NCI-H1417 treated with DMSO at 0.1 percent for 48 hours (cell line): ENCODE results near the gene FRMD1.

ENCODE experiments used
- DNase-seq: peaks from one replicate; lab custom pipeline; 2025; lab: John Stamatoyannopoulos, UW

The FRMD1 gene

DNA sequence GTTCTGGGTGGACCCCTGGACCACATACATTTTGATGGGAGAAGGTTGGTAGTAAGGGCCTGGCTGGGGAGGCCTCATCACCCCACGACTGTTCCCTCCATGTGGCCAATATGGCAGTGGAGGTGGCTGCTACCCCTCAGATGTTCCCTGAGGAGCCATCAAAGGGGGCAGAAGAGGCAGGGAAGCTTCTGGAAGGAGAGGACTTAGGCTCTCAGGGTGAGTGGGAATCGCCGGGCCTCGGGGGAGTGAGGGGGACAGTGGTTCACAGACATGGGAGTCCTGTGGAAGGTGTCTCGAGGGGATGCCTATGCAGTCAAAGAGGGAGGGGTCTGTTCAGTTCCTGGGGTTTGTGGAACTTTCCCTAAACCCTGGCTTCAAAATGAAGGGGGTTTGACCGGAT lies 32.9 kb upstream of the FRMD1 start:
- no peak for DNase-seq

DNA sequence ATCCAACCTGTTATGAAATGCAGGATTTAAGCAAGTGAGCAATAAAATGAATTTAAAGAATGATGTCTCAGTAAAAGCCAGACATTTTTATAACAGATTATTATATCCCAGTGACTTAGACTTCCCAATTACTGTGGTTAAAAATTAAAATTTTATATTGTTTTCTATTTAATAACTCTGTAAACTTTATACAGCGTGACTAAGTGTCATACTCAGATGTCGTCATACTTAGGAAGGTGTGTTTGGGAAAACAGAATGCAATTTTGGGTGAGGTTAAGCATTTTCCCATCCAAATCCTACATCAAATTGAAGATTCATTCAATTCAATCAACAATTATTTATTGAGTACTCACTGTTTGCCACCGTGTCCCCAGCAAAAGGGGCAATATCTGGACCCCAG lies 31.4 kb upstream of the FRMD1 start:
- DNase-seq = no peak

DNA sequence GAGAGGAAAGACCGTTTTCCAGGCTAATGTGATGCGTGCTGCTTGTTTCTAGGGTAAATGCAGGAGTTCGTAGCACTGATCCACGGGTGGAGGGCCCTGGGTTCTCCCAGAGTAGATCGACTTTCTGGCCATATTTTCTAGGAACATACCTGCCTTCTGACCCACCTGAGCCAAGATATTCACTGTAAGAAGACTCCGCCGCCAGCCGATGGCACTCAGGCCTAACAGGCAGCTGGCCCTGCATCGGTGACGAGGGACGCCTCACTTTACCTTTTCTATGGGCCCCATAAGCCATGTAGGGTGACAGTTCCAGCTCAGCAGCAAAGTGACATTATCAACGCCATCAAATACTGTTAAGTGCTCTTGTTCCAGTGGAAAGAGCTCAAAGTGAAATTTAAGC lies 30.2 kb upstream of the FRMD1 start:
- DNase-seq = no peak

DNA sequence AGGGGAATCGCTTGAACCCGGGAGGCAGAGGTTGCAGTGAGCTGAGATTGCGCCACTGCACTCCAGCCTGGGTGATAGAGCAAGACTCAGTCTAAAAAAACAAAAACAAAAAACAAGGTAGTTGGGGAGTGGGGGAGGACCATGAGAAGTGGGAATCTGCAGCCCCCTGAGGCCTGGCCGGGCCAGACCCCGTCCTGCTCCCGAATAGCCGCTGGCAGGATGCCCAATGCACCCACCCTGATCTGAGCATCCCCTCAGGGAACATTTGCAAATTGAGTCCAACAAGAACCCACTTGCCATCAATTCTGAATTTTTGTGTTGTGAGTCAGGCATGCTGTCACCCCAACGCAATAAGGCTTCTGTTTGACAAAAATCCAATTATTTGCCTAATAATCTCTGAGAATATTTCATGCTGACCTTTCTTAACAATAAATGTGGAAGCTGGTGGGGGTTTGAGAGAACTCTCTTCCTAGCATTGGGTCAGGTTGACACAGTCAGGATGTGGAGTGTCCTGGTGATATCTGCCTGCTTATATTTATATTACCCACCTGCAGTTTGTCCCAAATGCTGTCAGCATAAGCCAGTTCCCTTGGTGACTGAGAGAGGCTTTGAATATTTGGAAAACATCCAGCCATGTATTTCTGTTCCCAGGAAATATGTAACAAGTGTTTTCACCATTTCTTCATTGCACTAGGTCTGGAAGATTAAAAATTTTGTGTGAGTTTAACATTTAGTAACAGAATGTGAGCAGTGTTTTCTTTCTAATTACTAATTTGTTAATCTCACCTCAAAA lies 28.4 kb upstream of the FRMD1 start:
- DNase-seq = no peak

DNA sequence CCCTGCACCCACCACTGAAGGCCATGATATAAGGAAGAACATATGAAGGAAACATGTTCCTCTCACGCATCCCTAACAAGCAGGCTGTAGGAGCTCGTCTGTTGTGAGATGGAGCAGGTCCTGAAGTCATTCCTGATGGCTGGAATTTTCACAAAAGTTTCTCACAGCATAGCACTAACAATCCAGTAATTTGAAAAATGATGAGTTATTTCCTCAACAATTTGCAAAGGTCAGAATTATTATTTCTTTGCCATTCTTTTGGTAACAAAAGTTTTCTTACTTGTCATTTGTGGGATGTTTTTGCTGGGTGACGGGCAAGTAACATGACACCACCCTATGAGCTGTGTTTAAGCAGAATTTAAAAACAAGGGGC lies 27.6 kb upstream of the FRMD1 start:
- DNase-seq = no peak

DNA sequence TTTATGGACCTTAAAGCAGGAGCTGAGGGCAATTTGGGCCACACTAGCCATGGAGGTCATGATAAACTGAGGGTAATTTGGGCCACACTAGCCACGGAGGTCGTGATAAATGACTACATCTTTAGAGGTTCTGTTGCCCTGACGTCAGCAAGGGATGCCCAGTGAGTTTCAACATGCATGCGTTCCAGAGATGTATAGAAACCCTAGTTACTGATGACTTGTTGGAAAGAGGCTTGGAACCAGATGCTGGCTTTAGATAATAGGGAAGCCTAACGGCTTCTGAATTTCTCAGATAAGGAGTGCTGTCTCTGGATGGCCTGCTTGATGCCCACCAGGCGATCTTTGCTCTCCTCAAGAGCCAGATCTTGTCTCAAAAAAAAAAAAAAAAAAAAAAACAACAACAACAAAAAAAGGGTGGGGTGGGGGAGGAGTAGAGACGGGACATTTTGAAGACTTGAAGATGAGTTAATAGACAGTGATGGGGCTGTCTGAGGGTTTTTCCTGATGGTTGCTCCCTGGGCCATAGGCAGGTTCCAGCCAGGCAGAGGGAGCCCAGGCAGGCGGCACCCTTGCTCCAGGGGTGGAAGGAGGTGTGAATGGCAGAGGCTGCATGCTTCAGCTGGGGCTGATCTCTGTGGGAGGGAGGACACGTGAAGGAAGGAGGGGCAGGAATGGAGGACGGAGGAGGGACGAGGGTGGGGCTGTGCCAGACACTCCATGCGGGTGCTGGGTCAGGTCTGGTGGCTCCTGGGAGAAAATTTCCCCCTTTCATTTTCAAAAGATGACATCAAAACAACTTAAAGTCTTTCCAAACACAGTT lies 27.0 kb upstream of the FRMD1 start:
- no peak for DNase-seq

DNA sequence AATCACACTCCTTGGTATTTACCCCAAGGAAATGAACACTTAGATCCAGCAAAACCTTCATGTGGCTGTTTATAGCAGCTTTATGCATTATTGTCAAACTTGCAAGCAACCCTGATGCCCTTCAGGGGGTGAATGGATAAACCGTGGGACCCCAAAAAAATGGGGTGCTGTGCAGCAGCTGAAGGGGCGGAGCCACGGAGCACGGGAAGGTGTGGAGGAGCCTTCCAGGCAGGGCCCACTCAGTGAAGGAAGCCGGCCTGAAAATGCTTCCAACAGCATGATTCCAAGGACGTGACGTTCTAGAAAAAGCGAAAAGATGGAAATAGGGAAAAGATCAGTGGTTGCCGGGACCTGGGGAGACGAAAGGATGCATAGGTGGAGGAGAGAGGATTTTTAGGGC lies 25.6 kb upstream of the FRMD1 start:
- DNase-seq = no peak

DNA sequence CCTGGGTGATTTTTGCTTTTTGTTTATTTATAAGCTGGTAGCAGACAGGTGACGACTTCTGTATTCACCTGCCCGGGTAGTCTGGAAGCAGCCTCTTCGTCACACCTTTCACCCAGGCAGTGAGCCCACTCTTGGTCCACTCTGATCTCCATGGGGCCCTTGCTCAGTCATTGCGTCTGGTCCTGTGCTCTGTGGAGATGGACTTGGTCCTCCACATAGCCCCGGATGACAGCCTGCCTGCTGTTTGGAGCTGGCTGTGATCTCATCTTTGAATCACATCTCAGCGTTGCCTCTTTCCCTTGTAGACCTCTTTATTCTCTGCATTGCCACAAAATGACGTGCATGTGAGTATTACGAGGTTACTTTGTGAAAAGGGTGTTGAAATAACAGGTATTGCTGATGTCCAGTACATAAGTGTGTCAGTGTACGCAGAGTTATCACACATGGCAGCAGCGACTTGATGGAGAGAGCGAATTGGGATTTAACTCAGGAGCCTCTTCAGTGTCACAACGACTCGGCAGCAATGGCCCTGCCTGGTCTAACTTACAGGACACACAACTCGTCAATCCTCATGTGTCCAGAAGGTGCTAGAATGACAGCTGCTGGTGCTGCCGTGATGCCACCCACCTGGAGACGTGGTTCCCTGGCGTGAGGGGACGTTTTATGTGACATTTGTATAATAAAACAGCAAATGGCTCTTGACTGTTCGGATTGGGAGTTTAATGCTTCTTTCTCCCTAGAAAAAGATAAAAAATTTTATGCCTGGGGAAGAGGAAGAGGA lies 24.2 kb upstream of the FRMD1 start:
- DNase-seq = no peak

DNA sequence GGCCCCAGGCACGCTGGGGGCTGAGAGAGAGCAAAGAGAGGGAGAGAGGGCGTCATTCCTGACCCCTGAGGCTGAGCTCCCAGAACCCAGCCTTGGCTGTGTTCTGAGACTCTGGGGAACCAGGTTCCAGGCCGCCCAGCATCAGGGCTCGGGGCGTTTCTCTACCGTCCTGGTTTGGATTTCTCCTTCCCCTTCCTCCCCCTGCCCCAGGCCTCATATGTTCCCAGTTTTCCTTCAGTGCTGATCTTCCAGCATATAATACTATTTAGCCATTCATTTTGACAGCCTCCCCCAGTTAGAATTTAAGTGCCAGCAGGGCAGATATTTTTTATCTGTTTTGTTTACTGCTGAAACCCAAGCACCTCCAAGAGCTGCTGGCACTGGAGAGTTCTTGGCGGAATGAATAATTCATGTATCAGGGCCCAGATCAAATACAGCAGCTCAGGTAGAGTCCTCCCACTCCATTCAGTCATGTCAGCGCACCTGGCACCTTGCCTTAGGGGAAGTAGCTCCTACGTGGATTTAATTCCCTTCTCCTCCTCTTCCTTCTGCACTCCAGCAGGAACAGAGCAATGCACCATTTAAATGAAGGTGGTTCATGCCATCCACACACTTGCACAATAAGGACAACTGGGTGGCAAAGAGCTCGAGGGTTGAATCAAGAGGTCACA lies 23.4 kb upstream of the FRMD1 start:
- DNase-seq = peak; percentile 51

DNA sequence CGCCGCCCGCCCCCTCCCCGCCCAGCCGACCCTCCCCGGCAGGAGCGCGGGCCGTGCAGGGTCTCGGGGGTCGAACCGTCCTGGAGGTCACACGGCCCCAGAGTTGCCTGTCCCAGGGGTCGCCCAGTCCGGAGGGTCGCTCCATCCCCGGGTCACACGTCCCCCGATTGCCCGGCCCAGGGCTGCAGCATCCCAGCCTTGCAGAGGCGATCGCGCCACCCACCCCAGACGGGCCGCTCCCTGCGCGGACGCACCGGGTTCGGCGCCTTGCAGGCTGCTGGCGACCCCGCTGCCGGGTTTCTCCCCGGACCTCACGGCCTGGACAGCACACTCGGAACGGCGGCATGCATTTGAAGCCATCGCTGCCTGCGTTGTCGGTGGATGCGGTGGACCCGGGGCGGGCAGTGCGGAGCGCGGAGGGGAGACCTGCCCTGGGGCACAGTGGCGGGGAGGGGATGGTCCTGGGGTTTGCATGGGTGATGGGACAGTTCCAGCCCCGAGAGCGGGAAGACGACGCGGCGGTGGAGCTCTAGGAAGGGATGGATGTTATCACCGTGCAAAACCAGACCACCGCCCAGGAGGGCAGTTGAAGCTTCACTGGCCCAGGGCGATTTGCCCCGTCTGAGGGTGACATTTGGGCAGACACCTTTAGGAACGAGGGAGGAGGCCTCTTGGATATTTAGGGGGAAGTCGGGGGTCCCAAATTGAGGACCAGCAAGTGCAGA lies 22.7 kb upstream of the FRMD1 start:
- DNase-seq = no peak

DNA sequence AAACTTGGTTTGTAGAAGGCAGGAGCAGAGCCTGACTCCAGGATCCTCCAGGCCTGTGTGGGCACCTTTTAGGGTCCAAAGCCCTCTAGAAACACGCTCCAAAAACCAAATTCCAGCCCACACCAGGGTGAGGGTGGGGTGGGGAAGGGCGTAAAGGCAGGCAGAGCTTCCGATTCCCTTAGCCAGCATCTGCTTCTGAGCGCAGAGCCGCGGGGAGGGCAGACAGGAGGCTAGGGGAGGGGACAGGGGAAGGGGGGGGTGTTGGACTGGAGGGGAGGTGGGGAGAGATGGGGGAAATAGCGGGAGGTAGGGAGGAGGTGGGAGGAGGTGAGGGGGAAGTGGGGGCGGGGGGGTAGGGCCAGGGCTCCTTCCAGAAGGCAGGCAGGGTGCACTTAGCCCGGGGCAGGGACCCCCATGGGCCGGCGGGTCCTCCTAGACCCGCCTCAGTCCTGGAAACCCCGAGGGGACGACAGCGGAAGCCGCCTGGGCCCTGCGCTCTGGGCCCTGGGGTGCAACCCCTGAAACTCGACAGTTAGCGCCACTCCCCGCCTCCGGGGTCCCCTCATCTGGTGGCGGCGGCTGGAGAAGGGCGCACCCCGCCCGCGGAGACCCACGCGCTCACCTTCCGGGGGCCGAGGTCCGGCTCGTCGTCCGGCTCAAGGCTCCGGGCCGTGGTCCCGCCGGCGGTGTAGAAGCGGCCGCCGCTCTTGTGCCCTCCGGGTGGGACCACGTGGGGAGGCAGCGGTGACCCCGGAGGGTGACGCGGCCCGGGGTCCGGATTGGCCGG lies 22.0 kb upstream of the FRMD1 start:
- DNase-seq = no peak

DNA sequence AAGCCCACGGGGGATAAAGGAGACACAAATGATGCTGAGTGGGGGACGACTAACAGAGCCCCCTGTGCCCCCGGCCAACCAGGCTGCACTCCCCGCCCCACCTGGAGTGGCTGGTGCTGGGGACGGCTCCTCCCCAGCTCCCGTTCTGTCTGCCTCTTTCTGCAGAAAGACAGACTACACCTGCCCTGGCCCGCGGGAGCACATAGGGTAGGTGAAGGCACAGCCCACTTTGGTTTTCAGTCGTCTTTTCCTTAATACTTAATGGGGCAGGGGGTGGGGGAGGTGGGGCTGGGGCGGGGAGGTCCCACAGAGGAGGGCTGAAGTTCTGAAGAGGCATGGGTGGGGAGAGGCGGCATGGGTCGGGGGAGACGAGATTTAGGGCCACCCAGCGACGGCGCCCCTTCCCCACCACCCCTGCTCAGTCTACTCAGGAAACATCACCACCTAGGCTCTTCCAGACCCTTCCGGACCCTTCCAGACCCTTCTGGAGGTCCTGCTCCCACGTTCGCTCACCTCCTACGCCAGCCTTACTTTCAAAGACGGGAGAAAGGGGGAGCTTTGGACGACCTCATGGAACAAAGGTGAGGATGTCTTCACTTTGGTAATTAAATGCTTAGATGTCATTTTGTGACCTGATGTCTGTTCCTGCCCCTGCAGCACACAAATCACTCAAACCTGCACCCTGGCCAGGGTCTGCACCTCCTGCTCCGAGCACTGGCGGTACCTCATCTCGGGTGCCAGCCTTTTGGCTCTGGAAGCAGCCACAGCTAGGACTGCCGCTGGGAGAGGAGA lies 21.2 kb upstream of the FRMD1 start:
- no peak for DNase-seq

DNA sequence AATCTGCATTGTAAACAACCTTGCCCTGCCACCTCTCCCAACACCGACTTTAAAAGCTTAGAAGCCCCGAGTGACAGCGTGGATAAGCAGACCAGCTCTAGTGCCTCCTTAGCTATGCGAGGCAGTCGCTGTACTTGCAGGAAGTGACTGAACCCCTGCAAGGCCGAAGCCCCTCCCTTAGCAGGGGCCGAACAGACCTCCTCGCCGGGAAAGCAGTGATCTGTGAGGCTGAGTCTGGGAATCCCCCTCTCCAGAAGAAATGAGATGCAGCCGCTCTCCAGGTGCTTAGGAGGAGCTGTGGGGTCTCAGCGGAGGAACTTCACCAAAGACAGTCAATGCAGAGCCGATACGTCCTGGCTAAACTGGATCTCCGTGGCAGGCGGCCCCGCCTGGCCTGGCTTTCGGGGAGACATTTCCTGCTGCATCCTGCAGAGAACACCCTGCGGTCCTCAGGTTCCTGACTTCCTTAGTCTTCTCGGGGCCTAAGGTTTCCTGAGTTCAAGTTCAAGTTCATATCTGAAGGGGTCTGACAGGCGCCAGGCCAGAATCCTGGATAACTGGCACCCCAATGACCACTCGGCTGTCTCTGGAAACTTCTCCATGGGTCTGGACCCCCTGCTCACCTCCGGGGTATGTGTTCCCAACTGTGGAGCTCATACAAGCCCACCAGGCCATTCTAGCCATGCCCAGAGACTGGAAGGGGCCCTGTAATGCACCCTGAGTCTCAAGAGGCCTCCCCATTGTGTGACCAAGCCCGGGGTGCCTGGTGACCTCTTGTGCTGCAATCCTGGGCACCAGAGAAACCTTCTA lies 20.4 kb upstream of the FRMD1 start:
- DNase-seq = no peak

DNA sequence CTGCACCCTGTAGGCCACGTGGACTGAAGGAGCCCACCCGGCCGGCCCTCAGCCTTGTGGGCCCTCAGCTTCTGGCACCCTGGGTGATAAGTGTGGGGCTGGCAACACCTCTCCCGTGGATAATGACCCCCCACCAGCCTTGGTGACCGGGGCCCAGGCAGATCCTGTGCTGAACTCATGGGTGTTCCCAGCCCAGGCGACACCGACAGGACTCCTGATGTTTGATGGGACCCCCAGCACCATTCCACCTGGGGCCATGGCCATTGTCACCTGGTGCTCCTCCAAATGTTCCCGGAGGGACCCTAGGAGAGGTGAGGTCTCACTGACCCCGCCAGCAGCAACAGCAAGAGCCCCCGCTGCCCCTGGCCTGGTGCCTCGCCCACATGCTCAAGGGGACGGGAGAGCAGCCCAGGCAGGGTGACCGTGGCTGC lies 19.4 kb upstream of the FRMD1 start:
- no peak for DNase-seq

DNA sequence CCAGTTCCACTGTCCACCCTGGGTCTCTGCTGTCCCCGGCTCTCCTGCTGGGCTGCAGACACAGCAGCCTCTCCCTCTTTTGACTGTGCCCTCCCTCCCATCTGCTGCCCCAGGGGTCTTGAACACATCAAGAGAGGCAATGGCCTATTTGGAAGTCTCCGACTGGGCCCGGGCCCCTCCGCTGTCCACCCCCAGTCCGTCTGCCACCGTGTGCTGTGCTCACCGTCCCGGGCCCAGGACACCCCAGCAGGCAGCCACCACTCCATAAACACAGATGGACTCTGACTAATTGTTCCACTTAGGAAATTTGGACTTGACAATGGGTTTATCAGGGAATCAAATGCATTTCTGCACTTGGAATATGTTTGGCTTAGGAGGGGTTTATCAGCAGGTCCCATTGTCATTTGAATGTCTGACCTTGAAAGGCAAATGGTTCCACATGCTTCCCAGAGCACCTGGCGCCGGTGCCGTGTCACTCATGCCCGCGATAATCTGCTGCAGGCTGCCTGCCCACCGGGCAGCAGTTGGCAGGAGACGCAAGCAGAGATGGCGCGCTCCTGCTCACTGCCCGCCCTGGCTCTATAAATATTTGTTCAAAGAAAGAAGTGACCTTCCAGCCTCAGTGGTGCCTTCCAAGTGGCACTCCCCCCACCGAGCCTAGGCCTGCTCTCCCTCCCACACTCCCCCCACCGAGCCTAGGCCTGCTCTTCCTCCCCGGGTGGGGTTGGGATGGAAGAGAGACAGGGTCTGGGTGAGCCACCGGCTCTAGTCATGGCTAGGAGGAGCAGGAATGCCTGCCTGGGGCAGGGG lies 18.8 kb upstream of the FRMD1 start:
- no peak for DNase-seq

DNA sequence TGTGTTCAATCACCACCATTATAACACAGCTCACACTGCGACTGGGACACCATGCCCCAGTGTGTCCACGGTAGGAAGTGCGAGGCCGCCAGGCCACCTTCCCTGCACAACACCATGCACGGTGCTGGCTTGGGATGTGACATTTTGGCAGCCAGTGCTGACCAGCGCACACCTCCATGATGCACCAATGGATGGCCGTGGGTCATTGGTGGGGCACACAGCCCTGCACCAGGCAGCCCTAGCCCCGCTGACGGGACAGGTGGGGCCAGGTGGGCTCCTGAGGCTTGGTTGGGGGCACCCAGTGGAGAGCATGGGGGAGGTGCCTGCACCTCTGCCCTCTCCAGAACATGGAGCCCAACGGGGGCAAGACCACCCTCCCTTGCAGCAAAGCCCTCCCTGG lies 18.2 kb upstream of the FRMD1 start:
- no peak for DNase-seq

DNA sequence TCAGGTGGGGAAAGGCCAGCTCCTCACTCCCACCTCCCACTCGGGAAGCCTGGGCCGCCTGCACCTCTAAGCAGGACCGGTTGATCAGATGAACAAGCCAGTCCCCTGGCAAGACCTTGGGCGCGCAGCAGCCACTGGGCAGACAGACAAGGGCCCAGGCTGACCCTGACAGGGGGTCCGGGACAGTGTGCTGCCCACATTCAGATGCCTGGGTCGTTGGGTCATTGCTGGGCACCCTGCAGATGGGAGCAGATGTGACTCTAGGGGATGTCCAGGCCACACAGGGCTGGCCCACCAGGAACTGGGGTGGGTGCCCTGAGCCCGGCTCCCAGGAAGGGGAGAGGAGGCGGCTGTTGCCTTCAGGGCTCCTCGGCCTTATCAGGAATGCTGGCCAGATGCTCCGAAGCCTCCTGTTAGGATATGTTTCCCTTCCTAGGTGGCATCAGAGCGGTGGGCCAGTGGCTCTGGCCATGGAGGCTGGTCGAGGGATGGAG lies 17.3 kb upstream of the FRMD1 start:
- DNase-seq = no peak

DNA sequence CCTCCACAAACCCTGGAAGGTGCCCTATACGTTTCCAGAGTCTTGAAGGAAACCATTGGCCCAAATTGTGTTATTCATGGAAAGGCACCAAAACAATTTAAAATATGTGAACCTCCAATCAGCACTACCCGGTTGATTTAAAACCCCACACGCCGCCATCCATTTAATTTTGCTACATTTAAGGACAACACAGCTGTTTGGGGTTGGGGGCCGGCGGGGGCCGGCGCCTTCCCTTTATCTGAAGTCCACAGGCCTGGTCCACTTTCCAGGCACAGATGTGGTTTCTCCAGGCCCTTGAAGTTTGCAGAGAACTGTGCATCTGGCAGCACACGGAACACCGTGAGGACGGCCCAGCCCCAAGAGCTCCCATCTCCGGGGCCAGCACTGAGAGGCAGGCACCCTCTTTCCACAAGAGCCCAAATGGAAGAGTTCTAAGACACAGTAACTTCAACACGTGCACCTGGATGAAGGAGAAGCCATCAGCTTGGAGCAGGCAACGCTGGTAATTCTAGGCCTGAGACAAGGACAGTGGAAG lies 16.8 kb upstream of the FRMD1 start:
- DNase-seq = no peak
